Type B pancreatic cell (in vitro differentiated cells): ENCODE results near the gene IMPG2. TPM values are rescaled to one million over a fixed set of nuclear protein-coding genes. Genes with fewer than 3 reads are reported as not detected.

ENCODE experiments used
- DNase-seq: peaks from one replicate; pipeline ENCODE4 v3.0.0; 2021; ENCODE audit warnings: mixed read lengths; ENCODE audit not compliant: unreplicated experiment; ENCODE audit errors: extremely low spot score
- H3K27ac Mint-ChIP-seq: 2 replicates; pipeline ENCODE4 v1.8.0; 2021; ENCODE audit warnings: mild to moderate bottlenecking, mixed read lengths
- H3K27me3 Mint-ChIP-seq: 2 replicates; pipeline ENCODE4 v1.8.0; 2021; ENCODE audit warnings: mixed read lengths
- H3K36me3 Mint-ChIP-seq: 2 replicates; pipeline ENCODE4 v1.8.0; 2021; ENCODE audit warnings: mixed read lengths
- H3K4me1 Mint-ChIP-seq: one replicate; pipeline ENCODE4 v1.8.0; 2021; ENCODE audit warnings: mixed read lengths; ENCODE audit not compliant: unreplicated experiment
- H3K4me3 Mint-ChIP-seq: 2 replicates; pipeline ENCODE4 v1.8.0; 2021; ENCODE audit warnings: mild to moderate bottlenecking, mixed read lengths
- H3K9me3 Mint-ChIP-seq: 2 replicates; pipeline ENCODE4 v1.8.0; 2021; ENCODE audit warnings: mixed read lengths
- total RNA-seq: library from RNA; stranded (reverse); gene quantifications from 2 replicates; pipeline ENCODE4 v1.2.1, GENCODE V29; 2021; ENCODE audit warnings: low replicate concordance
- TF ChIP-seq, protein P1 (sequence below): fragments of 200-600 bp; sonication (generic); conservative IDR thresholded peaks from 2 replicates; pipeline ENCODE4 v1.5.0; 2021; ENCODE audit warnings: antibody characterized with exemption, mild to moderate bottlenecking

The IMPG2 gene
- total RNA-seq, 1 donor from 2014 or later: 0.53 TPM

DNA sequence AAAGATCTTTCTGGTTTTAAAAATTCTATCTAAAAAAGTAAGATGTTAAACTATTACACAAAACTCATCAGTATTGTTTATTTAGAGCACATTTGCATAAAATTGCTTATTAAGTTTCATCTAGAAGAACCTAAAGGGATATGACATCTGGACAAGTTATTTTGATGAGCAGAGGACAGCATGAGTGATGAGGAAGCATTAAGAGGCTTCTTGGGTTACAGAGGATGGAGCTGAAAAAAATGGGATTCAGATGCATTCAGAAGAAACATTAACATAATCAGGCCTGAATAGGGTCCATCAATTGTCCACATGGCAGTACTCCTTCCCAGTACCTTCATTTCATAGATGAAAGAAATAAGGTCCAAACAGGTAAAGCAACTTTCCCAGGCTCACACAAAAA, 41.6 kb downstream of the IMPG2 start:
- H3K4me1 Mint-ChIP-seq: peaks cover 8% of the 10 kb centered on the region
- H3K9me3 Mint-ChIP-seq: no peaks in the 10 kb centered on the region
- H3K4me3 Mint-ChIP-seq: no peak overlapping the region
- TF ChIP-seq, protein P1, sequence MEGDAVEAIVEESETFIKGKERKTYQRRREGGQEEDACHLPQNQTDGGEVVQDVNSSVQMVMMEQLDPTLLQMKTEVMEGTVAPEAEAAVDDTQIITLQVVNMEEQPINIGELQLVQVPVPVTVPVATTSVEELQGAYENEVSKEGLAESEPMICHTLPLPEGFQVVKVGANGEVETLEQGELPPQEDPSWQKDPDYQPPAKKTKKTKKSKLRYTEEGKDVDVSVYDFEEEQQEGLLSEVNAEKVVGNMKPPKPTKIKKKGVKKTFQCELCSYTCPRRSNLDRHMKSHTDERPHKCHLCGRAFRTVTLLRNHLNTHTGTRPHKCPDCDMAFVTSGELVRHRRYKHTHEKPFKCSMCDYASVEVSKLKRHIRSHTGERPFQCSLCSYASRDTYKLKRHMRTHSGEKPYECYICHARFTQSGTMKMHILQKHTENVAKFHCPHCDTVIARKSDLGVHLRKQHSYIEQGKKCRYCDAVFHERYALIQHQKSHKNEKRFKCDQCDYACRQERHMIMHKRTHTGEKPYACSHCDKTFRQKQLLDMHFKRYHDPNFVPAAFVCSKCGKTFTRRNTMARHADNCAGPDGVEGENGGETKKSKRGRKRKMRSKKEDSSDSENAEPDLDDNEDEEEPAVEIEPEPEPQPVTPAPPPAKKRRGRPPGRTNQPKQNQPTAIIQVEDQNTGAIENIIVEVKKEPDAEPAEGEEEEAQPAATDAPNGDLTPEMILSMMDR: no peak
- H3K36me3 Mint-ChIP-seq: no peaks in the 10 kb centered on the region
- H3K27ac Mint-ChIP-seq: no peak overlapping the region
- DNase-seq: no peak
- H3K27me3 Mint-ChIP-seq: no peaks in the 10 kb centered on the region

DNA sequence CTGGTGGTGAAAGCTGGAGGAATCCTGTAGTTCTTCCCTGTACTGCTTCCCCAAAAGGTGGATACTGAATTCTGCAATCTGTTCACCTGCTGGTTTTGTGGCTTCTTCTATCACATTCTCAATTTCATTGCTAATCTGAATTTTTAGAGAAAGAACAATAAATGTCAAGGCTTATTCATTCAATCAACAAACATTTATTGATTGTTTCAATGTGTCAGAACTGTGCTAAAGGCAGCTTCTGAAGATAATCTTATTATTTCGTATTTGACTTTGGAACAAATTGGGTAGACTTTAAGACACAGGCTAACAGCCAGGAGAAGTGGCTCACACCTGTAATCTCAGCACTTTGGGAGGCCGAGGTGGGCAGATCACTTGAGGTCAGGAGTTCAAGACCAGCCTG, 46.8 kb downstream of the IMPG2 start:
- no peaks in the 10 kb centered on the region for H3K4me1 Mint-ChIP-seq
- H3K27ac Mint-ChIP-seq: no peak overlapping the region
- no peak for DNase-seq
- TF ChIP-seq, protein P1: no peak
- no peak overlapping the region for H3K4me3 Mint-ChIP-seq
- no peaks in the 10 kb centered on the region for H3K36me3 Mint-ChIP-seq
- no peaks in the 10 kb centered on the region for H3K27me3 Mint-ChIP-seq
- no peaks in the 10 kb centered on the region for H3K9me3 Mint-ChIP-seq

DNA sequence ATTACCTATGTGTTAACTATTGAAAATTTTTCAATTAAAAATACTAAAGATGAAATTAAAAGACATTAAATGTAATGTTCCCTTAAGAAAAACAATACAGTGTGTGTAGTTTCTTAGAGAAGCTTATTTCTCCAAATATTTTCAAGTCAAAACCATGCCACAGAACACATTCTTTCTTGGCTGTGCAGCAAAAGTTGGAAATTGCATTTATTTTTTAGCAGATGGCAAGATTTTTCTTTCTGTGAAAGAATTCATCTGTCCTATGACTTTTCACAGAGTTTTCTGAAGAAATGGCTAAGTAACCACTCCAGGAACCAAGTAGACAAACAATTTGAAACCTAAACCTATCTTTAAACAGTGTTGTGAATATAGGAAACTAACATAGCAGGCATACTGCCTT, 47.2 kb downstream of the IMPG2 start:
- TF ChIP-seq, protein P1: no peak
- Mint-ChIP-seq H3K4me1 (no peaks in the 10 kb centered on the region), H3K9me3 (no peaks in the 10 kb centered on the region), H3K4me3 (no peak overlapping the region), H3K36me3 (no peaks in the 10 kb centered on the region), H3K27ac (no peak overlapping the region), H3K27me3 (no peaks in the 10 kb centered on the region)
- DNase-seq: no peak

DNA sequence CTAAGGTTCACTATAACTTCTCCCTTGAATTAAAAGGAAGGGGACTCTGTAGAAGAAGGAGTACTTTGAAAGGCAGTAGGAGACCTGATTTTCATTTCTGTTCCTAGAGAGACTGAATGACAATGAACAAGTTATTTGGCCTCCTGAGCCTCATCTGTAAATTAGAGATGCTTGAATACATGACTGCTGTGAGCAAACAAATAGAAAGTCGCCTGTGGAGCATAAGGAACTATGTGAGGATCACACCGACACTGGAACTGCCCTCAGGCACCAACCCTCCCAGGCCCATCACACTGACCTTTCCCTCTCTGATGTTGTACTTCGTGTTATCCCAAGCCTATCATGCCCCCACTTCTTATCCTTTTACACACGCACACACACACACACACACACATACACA, 48.6 kb downstream of the IMPG2 start:
- no peak overlapping the region for H3K27ac Mint-ChIP-seq
- H3K9me3 Mint-ChIP-seq: no peaks in the 10 kb centered on the region
- H3K4me3 Mint-ChIP-seq: no peak overlapping the region
- H3K36me3 Mint-ChIP-seq: no peaks in the 10 kb centered on the region
- no peaks in the 10 kb centered on the region for H3K27me3 Mint-ChIP-seq
- TF ChIP-seq, protein P1: no peak
- no peaks in the 10 kb centered on the region for H3K4me1 Mint-ChIP-seq
- no peak for DNase-seq

DNA sequence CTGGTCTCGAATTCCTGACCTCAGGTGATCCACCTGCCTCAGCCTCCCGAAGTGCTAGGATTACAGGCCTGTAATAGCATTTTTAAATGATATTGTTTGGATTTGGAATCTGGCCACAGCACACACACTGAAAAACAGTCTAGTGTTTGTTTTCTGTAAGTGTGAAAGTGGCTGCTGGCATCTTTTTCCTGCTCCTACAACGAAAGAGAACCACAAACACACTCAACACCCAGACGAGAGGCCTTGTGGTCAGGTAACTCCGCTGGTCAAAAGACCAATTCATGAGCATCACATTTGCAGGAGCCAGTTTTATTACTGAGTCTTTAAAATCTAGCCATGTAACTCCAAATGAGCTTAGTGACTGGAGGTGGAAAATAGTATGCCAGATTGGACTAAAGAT, 50.2 kb downstream of the IMPG2 start:
- H3K9me3 Mint-ChIP-seq: no peaks in the 10 kb centered on the region
- no peak for DNase-seq
- H3K36me3 Mint-ChIP-seq: no peaks in the 10 kb centered on the region
- H3K4me1 Mint-ChIP-seq: no peaks in the 10 kb centered on the region
- no peak overlapping the region for H3K4me3 Mint-ChIP-seq
- TF ChIP-seq, protein P1: no peak
- H3K27me3 Mint-ChIP-seq: no peaks in the 10 kb centered on the region
- H3K27ac Mint-ChIP-seq: no peak overlapping the region
